Activated T-helper 17 cell treated with anti-CD3 and anti-CD28 coated beads, Interleukin-2, amount 50 U/mL, for 72 hours (primary cell): ENCODE data around the gene ATP6V0B. TPM values are rescaled to one million over a fixed set of nuclear protein-coding genes. Genes with fewer than 3 reads are reported as not detected.

ENCODE experiments used
- ATAC-seq: fragments of 150-1000 bp; cut with Tn5 transposase; replicated peaks from 2 replicates; pipeline ENCODE4 v1.10.0; 2021; ENCODE audit warnings: mild to moderate bottlenecking, moderate library complexity
- H3K27ac Mint-ChIP-seq: one replicate; pipeline ENCODE4 v1.8.0; 2022; ENCODE audit warnings: mixed read lengths
- H3K27me3 Mint-ChIP-seq: one replicate; pipeline ENCODE4 v1.8.0; 2022; ENCODE audit warnings: mixed read lengths
- H3K36me3 Mint-ChIP-seq: one replicate; pipeline ENCODE4 v1.8.0; 2022; ENCODE audit warnings: low read depth, mild to moderate bottlenecking, mixed read lengths
- H3K4me1 Mint-ChIP-seq: one replicate; pipeline ENCODE4 v1.8.0; 2022; ENCODE audit warnings: mixed read lengths
- H3K4me3 Mint-ChIP-seq: one replicate; pipeline ENCODE4 v1.8.0; 2022; ENCODE audit warnings: mild to moderate bottlenecking, mixed read lengths
- H3K9me3 Mint-ChIP-seq: one replicate; pipeline ENCODE4 v1.8.0; 2022; ENCODE audit warnings: mixed read lengths
- total RNA-seq, 2 donors: library from RNA; stranded (reverse); gene quantifications; one replicate each; pipeline ENCODE4 v1.2.3, GENCODE V29; 2022

Gene ATP6V0B
- total RNA-seq, 2 donors from 2014 or later: 80.1 to 183 TPM

GRCh38 chr1:43993206-43993914, 18.6 kb downstream of the ATP6V0B start:
- no peaks in the 10 kb centered on the region for H3K27me3 Mint-ChIP-seq
- ATAC-seq: no peak
- H3K4me3 Mint-ChIP-seq: peak overlapping the region; percentile 85
- no peaks in the 10 kb centered on the region for H3K4me1 Mint-ChIP-seq
- H3K36me3 Mint-ChIP-seq: no peaks in the 10 kb centered on the region
- H3K27ac Mint-ChIP-seq: peak overlapping the region; percentile 48
- H3K9me3 Mint-ChIP-seq: no peaks in the 10 kb centered on the region

GRCh38 chr1:43994071-43994470, 19.3 kb downstream of the ATP6V0B start:
- H3K36me3 Mint-ChIP-seq: no peaks in the 10 kb centered on the region
- no peaks in the 10 kb centered on the region for H3K9me3 Mint-ChIP-seq
- H3K4me3 Mint-ChIP-seq: no peak overlapping the region
- H3K27me3 Mint-ChIP-seq: no peaks in the 10 kb centered on the region
- H3K4me1 Mint-ChIP-seq: no peaks in the 10 kb centered on the region
- no peak overlapping the region for H3K27ac Mint-ChIP-seq
- no peak for ATAC-seq

GRCh38 chr1:43994794-43995790, 20.3 kb downstream of the ATP6V0B start:
- Mint-ChIP-seq H3K36me3 (no peaks in the 10 kb centered on the region), H3K27ac (no peak overlapping the region), H3K4me1 (no peaks in the 10 kb centered on the region), H3K4me3 (no peak overlapping the region), H3K27me3 (no peaks in the 10 kb centered on the region), H3K9me3 (no peaks in the 10 kb centered on the region)
- ATAC-seq: no peak

DNA sequence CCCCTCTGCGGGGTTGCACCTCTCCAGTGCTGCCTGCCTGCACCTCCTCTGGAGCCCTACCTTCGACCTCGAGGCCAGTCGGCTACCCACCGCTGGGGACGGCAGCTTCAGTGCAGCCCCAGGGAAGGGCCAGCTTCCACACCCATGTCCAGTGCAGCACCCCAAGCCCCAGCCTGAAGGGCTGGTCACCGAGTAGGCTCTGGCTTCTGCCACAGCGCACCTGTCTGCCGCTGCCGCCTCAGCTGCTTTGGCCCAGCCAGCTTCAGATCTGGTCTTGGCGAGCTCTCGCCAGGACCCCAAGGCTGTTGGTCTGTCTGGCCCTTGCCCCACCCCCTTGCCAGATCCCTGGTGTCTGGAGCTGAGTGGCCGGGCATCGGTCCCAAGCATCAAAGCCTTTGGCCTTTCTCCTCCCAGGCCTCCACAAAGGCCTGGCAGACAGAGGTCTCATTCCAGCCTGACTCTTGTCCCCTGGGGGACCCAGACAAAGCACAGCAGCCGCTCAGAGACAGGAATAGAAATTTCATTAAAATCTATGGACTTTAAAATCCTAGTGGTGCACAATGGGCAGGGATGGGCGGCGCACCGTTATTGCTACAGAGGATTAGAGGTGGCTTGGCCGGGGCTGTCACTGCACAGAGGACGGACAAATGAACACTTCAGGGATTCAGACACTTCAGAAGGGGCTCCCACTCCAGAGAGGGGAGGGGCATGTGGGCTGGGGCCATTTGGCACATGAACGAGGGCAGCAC, 21.4 kb downstream of the ATP6V0B start:
- peaks cover 3% of the 10 kb centered on the region for H3K36me3 Mint-ChIP-seq
- no peak for ATAC-seq
- H3K9me3 Mint-ChIP-seq: no peaks in the 10 kb centered on the region
- no peaks in the 10 kb centered on the region for H3K27me3 Mint-ChIP-seq
- H3K27ac Mint-ChIP-seq: no peak overlapping the region
- H3K4me1 Mint-ChIP-seq: no peaks in the 10 kb centered on the region
- H3K4me3 Mint-ChIP-seq: no peak overlapping the region

GRCh38 chr1:43996733-43997115, 22.0 kb downstream of the ATP6V0B start:
- no peaks in the 10 kb centered on the region for H3K4me1 Mint-ChIP-seq
- no peaks in the 10 kb centered on the region for H3K27me3 Mint-ChIP-seq
- no peak overlapping the region for H3K4me3 Mint-ChIP-seq
- no peaks in the 10 kb centered on the region for H3K9me3 Mint-ChIP-seq
- H3K27ac Mint-ChIP-seq: no peak overlapping the region
- ATAC-seq: no peak
- H3K36me3 Mint-ChIP-seq: peaks cover 5% of the 10 kb centered on the region

- Mint-ChIP-seq H3K9me3 (no peaks in the 10 kb centered on the region), H3K27ac (no peak overlapping the region), H3K36me3 (peaks cover 5% of the 10 kb centered on the region), H3K4me3 (no peak overlapping the region), H3K27me3 (no peaks in the 10 kb centered on the region), H3K4me1 (no peaks in the 10 kb centered on the region)
- ATAC-seq: no peak
These were observed 22.7 kb downstream of the ATP6V0B start for GRCh38 chr1:43997295-43997999.

DNA sequence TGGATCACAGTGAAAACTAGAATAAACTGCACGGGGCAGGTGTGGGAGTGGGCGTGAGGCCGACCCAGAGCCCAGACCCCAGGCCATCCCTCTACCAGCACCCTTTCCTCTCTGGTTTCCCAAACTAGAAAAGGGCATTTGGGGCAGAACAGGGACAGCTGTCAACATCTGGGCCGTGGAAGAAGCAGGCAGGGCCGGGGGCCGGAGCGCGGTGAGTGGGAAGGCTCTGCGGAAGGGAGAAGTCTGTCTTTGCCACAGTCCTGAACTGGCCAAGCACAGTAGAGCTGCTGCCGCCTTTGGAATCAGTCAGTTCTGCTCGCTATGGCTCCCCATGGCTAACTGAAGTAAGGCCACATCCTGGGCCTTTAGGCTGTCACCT, 23.2 kb downstream of the ATP6V0B start:
- ATAC-seq: no peak
- Mint-ChIP-seq H3K36me3 (peaks cover 5% of the 10 kb centered on the region), H3K27ac (no peak overlapping the region), H3K4me1 (no peaks in the 10 kb centered on the region), H3K9me3 (no peaks in the 10 kb centered on the region), H3K27me3 (no peaks in the 10 kb centered on the region), H3K4me3 (no peak overlapping the region)

GRCh38 chr1:43999455-43999854, 24.7 kb downstream of the ATP6V0B start:
- ATAC-seq: no peak
- Mint-ChIP-seq H3K27me3 (no peaks in the 10 kb centered on the region), H3K27ac (no peak overlapping the region), H3K36me3 (peaks cover 5% of the 10 kb centered on the region), H3K4me3 (no peak overlapping the region), H3K9me3 (no peaks in the 10 kb centered on the region), H3K4me1 (no peaks in the 10 kb centered on the region)

- peaks cover 5% of the 10 kb centered on the region for H3K36me3 Mint-ChIP-seq
- no peak overlapping the region for H3K4me3 Mint-ChIP-seq
- H3K9me3 Mint-ChIP-seq: no peaks in the 10 kb centered on the region
- no peaks in the 10 kb centered on the region for H3K4me1 Mint-ChIP-seq
- no peak overlapping the region for H3K27ac Mint-ChIP-seq
- ATAC-seq: no peak
- no peaks in the 10 kb centered on the region for H3K27me3 Mint-ChIP-seq
These were observed 25.4 kb downstream of the ATP6V0B start for GRCh38 chr1:44000122-44000665.

DNA sequence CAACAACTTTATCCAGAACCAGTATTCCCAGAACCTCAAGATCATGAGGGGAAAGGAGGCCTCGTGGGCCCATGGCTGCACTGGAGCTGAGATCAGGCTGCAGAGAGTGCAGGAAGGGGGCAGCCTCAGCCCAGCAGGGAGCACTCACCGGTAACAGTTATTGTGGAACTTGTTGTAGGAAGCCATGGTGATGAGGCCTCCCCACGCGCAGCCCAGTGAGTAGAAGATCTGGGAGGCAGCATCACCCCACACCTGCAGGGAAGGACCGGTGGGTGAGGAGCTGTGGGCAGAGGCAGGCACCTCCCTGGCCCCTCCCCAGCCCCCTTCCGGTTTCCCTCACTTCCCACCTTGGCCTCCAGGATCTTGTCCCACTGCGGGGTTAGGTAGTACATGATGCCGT, 27.4 kb downstream of the ATP6V0B start:
- ATAC-seq: no peak
- Mint-ChIP-seq H3K27ac (no peak overlapping the region), H3K9me3 (no peaks in the 10 kb centered on the region), H3K36me3 (peaks cover 5% of the 10 kb centered on the region), H3K27me3 (no peaks in the 10 kb centered on the region), H3K4me3 (no peak overlapping the region), H3K4me1 (no peaks in the 10 kb centered on the region)

GRCh38 chr1:44002606-44003157, 27.9 kb downstream of the ATP6V0B start:
- Mint-ChIP-seq H3K27ac (no peak overlapping the region), H3K4me1 (no peaks in the 10 kb centered on the region), H3K27me3 (no peaks in the 10 kb centered on the region), H3K4me3 (no peak overlapping the region), H3K9me3 (no peaks in the 10 kb centered on the region), H3K36me3 (peaks cover 5% of the 10 kb centered on the region)
- ATAC-seq: no peak

DNA sequence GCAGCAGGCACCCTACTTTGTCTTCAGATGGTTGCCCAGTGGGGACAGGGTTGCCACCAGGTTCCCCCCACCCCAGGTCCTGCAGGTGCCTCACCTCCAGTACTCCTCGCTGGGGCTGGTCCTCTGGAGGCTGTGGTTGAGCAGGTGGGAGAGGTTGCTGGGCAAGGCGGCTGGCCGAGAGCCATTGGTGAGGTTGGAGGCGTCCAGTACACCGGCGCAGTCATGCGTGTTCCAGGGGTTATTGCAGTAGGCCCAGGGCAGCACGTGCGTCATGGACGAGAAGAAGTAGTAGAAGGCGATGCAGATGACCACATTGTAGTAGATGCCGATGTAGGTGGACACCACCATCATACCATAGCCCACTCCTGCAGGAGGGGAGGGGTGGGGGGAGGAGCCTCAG, 33.5 kb downstream of the ATP6V0B start:
- H3K27me3 Mint-ChIP-seq: no peaks in the 10 kb centered on the region
- no peak overlapping the region for H3K4me3 Mint-ChIP-seq
- no peaks in the 10 kb centered on the region for H3K36me3 Mint-ChIP-seq
- H3K4me1 Mint-ChIP-seq: no peaks in the 10 kb centered on the region
- no peak for ATAC-seq
- H3K27ac Mint-ChIP-seq: no peak overlapping the region
- no peaks in the 10 kb centered on the region for H3K9me3 Mint-ChIP-seq

GRCh38 chr1:44010935-44011471, 36.2 kb downstream of the ATP6V0B start:
- Mint-ChIP-seq H3K4me3 (no peak overlapping the region), H3K4me1 (no peaks in the 10 kb centered on the region), H3K27ac (no peak overlapping the region), H3K27me3 (no peaks in the 10 kb centered on the region), H3K9me3 (no peaks in the 10 kb centered on the region), H3K36me3 (no peaks in the 10 kb centered on the region)
- ATAC-seq: no peak
